GM18858 (cell line): ENCODE data around the gene MRPL2.
"Not testable (repeated sequence)": the region's sequence is repeated elsewhere in the genome, so short reads cannot be mapped to it uniquely, and the experiment has no call there.

Experiments
- ATAC-seq: cut with Tn5 transposase; IDR thresholded peaks from one replicate; pipeline ENCODE4 v1.9.1; 2021; ENCODE audit not compliant: unreplicated experiment

MRPL2 gene

DNA sequence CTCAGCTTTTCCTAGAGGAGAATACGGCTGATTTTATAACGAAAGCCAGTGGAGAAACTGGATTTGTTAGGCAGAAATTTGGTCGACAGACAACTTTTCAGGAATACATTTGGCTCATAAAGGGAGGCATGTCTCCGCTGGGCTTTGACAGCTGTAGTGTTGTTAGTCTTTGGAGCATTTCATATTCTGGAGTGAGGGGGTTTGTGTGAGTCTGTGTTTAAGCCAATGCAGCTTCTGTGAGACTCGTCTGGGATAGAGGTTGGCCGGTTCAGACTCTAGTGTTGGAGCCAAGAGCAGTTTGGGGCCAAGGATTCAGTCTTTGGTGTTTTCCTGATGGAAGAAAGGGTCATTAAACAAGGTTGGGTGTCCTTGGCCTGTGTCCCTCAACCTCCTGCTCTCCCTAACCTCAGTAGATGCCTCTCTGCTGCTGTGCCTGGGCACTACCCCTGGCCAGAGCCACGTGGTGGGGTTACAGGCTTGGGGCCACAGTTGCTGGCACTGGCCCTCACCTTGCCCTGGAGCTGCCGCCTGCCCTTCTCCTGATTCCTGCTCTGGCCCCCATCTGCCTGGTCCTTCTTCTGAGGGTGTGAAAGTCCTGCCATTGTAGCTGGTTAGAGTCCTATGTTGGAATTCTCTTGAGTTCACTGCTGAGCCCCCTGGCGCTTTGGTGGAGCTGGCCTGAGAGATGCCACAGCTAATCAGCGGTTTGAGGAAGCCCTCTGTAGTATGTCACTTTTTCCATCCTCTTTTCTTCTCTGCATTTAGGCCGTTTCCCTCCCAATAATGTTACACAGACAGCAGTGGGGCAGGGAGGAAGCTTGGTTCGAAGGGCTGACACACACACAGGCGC is 23.8 kb upstream of the MRPL2 start:
- ATAC-seq, result no peak

DNA sequence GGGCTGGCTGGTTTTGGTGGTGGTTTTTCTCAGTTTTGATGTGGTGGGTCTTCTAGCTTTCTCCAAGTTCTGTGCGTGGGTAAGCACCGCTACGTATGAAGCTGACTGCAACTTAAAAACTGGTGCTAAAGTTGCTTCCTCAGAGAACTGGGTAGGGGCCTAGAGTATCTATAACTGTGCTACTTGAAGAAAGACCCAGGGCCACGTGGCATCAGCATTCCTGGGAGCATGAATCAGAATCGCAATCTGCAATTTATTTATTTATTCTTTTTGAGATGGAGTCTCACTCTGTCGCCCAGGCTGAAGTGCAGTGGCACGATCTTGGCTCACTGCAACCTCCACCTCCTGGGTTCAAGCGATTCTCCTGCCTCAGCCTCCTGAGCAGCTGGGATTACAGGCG is 22.7 kb upstream of the MRPL2 start:
- ATAC-seq, result not testable (repeated sequence)

DNA sequence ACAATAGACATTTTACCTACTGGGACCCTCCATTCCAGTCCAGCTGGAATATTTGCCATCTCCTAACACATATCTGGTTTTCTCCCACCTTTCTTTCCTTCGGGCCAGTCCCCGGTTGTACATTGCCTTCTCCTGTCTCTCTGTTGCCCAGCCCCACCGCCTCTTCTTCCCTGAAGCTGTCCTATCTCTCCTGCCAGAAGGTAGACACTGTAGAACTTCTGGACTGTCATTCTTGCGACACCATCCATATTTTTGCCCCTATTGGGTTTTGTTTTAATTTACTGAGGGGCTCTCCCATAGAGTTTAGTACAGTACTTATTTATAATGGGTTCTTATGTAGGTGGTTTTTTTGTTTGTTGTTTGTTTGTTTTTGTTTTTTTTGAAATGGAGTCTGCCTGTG is 21.8 kb upstream of the MRPL2 start:
- no peak for ATAC-seq

DNA sequence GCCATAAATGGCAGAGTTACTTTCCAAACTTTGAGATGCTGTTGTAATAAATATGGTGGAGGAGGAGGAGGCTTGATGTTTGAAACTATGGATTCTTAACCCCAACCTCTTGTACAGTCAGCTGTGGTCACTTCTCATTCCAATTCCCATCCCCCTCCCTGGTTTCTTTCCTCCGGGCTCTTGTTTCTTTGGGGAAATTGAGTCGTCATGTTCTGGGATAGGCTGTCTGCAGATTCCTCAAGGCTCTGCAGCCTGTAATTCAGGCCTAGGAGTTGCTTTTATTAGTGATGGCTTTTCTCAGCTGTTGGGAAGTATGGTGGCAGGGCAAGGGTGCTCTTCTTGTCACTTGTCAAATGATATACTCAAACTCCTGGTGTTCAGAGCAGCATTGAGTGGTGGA is 19.5 kb upstream of the MRPL2 start:
- ATAC-seq, result no peak

DNA sequence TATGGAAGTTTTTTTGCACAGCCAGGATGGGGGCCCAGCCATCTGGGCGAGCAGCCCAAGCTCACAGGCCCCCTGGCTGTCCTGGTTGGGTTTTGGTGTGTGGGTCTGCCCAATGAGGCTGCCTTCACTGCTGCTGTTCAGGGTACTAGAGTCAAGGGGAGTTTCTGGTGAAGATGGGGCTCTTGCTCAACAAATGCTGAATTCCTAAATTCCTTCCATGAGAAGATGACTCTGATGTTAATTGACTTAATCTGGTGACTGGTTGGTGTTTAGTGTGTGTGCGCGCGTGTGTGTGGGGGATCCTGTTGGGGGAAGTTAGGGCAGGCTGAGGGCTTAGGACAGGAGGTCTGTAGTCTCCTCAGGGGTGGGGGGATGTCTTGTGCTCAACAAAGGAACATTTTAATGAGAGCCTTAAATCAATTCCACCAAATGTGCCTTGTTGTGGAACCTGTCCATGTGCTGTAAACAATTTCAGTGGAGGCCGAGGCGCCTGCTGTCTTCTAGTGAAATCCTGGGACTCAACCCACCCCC is 18.8 kb upstream of the MRPL2 start:
- ATAC-seq, result no peak

DNA sequence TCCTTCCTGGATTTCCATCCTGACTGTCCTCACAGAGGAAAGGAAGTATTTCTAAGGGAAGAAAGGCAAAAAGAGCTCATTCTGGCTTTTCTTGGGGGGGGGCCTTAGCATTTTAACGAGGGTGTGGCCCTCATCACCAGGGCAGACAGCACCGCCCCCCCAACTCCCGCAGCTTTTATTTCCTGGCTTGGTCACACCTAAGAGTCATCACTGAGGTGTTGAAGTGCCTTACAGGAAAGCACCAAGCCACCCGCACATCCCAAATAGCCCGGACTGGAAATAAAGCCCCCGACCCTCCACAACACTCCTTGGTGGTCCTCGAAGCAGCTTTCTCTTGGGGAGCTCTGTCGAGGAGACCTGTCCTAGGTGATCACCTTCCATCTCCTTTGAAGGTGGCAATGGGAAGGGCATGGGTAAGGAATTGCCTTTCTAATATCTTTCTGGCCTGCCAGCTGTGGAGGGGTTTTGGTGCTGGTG is 18.1 kb upstream of the MRPL2 start:
- no peak for ATAC-seq

DNA sequence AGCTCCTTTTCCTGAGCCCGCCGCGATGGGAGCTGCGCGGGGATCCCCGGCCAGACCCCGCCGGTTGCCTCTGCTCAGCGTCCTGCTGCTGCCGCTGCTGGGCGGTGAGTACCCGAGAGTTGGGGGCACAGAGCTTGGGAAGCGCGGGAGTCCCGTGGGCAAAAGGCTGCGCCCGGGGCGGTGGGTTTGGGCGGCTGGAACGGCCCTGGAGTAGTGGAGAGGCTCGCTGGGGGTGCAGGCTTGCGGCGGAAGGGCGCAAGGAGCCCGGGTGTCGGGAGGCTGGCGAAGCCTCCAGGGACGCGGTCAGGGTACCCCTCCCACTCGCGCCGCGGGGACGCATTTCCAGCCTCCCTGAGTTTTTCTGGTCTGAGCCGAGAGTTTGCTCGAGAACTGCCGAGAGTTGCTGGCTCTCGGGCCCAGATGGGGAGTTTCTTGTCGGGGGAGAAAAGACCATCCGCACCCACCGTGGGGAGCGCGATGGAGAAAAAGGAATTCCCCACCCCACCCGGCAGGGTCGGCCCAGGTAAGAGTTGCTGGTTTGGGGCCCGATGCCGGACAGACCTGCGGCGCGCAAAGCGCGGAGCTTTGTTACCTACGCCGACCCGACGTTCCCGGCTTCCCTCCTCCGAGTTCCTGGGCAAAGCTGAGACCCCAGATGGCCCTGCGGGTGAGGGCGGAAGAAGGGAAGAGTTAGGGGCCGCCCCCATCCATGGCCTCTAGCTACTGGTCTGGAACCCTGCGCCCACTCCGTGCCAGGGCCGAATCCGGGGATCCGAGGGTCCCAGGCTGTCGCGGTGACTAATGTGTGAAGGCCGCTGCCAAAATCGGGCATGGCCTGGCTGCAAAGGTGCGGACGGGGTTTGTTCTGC is 17.5 kb upstream of the MRPL2 start:
- ATAC-seq, result no peak

DNA sequence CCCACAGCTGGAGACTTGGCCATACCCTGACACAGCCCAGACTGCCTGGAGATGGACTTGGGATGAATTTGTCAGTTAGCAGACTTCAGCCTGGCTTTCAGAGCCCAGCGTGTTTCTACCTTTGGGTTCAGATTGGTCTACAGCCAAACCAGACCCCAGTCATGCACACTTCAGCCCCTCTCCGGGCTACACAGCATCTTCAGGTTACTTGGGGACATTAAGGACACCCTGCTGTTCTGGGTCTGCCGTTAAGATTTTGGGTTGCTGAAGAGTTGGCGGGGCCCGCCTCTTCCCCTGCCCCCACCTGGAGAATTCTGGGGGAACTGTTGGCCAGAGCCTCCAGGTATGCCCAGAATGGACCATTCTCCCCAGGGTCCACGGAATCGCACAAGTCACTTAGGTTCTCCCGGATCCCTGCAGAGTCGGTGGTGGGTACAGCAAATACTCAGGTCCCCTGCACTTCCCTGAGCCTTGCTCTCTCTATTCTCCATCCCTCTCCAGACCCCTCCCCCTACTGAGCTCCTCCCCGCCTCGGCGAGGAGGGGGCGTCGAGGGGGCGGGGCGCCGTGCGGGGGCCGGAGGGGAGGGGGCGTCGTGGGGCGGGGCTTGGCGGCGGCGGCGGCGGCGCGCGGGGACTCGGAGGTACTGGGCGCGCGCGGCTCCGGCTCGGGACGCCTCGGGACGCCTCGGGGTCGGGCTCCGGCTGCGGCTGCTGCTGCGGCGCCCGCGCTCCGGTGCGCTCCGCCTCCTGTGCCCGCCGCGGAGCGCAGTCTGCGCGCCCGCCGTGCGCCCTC is 16.6 kb upstream of the MRPL2 start, which contains the start of gene PTK7:
PTK7 (plus strand) TSS at position 645 of the 794 bp plus-strand sequence. CDS start 175 bp downstream, outside the sequence.
- no peak for ATAC-seq

DNA sequence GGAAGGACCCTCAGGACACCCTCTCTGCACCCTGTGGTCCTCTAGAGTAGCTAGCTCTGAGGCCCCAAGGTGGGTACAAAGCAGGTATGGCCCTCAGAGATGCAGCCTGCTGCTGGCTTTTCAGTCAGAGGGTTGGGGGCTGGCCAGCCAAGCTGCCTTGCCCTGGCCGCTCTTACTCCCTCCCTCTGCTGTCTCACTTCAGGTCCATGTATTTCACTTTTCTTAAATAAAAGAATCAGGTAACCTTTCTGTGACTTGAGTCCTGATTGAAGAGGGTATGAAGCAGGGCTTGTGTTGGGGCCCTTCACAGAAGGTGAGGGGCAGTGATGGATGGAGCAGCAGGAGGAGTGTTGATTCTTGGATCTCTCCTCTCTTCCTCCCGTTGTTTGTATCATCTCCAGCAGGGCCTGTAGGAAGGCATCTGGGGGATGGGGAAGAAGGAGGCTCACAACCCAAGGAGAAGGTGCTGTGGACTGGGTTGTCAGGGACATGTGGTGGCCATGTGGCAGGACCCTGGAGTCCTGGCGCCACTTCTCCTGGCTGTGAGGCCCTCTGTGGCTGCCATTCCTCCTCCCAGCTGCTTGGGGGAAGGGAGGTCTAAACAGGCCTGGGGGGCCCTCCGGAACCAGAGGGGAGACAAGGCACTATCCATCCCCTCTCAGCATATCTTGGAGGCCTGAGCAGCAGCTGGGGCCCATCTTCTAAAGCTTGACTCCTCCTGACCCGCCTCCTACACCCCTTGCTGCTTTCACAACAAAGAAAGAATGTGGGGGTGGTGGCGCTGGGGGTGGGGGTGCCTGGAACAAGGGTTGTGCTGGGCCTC is 15.8 kb upstream of the MRPL2 start:
- no peak for ATAC-seq

DNA sequence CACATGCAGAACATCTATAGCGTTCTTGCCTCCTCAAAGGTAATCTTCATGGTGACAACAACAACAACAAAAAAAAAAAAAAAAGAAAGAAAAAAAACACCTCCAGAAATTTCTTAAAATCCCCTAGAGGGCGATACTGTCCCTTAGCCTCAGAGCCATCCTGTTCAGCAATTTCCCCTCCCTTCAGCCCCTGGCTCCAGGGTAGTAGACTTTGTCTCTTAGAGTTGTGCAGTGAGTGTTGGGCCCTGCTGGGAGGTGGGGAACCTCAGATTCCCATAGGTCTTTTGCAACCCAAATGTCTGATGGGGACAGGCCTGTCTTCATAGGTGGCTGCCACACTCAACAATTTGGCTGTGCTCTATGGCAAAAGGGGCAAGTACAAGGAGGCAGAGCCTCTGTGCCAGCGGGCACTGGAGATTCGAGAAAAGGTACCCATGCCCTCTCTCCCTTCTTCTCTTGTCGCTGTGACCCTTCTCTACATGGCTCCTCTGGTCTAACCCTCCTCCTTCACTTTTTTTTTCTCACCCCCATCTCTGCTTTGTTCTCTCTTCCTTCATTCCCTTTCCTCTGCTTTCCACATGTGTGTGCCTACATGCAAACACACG is 10.9 kb upstream of the MRPL2 start:
- no peak for ATAC-seq

DNA sequence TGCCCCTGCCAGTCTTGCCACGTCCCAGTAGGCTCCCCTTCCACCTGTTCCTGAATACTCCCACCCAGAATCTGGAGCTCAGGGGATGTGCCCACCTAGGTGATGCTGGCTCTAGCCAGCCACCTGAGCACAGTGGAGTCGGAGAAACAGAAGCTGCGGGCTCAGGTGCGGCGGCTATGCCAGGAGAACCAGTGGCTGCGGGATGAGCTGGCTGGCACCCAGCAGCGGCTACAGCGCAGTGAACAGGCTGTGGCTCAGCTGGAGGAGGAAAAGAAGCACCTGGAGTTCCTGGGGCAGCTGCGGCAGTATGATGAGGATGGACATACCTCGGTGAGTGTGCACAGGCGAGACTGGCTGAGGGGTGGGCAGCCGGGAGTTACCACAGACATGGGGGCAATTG is 3.6 kb upstream of the MRPL2 start:
- no peak for ATAC-seq

DNA sequence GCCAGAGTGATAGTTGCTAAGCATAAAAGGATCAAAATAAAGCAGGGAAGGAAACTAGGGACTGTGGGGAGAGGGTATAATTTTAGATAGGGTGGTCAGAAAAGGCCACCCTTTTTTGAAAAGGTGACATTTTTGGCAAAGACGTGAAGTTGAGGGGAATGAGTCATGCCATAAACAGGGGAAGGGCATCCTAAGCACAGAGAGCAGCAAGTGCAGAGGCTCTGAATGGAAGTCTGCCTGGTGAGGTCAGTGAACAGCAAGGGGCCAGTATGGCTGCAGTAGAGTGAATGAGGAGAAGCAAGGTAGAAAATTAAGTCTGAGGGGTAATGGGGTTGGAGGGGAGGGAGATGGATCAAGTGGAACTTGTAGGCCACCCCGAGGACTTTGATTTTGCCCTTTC is 2.6 kb upstream of the MRPL2 start:
- ATAC-seq, result no peak

DNA sequence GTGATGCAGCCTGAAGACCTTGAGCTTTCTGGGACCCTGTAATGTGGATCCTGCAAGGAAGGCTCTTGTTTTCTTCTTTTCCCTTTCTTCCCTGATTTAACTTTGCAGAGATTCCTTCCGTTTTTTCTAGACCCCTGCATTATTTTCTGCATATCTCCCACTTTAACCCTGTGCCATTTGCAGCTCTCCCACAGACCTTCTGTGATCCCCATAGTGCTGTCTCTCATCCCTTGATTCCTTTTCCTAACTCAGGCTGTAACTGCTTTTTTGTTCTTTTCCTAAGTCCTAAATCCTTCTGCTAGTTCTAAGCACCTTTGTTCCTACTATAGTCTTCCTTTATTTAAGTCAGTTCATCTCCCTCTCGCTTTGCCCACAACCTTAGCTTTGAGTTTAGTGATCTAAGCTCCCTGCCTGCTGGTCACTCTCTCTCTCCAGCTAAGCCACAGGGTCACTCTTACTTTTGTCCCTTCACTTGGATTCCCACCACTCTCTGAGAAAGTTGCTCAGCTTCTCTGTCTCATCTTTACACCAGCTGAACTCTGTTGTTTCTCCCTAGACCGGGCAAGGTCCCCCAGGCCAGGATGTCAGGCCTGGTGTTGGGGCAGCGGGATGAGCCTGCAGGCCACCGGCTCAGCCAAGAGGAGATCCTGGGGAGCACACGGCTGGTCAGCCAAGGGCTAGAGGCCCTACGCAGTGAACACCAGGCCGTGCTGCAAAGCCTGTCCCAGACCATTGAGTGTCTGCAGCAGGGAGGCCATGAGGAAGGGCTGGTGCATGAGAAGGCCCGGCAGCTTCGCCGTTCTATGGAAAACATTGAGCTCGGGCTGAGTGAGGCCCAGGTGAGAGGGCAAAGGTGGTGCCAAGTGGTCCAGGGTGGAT is 1.8 kb upstream of the MRPL2 start:
- ATAC-seq, result no peak

DNA sequence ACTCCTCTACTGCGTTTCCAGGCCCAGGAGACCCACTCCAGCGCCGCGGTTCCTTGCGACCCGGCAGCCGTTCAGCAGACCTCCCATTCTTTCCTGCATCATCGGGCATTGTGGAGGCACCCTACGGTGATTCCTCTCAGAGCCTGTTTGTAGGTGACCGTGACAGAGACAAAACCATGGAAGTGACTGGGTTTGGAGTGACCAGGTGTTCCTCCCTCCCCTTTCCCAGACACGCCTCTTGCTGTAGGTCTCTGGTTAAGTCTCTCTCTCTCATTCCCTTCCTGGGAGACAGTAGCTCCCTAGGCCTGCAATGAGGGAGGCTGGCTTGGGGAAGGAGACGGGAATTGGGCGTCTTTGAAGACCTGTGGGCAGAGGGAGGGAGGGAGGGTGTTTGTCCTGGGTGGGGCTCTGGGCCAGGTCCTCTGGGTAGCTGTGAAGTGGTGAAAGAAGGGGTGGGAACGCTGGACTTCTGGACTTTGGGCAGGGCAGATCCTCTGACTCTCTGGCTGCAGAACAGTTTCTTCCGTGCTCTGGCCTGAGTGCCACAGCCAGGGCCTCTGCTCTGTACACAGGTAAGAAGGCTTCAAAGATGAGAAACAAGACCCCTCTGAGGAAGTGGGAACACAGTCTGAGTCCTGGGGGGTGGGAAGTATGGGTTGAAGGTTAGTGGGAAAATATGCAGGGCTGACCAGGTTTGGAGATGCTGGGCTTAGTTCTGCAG is 960 bp upstream of the MRPL2 start:
- no peak for ATAC-seq

DNA sequence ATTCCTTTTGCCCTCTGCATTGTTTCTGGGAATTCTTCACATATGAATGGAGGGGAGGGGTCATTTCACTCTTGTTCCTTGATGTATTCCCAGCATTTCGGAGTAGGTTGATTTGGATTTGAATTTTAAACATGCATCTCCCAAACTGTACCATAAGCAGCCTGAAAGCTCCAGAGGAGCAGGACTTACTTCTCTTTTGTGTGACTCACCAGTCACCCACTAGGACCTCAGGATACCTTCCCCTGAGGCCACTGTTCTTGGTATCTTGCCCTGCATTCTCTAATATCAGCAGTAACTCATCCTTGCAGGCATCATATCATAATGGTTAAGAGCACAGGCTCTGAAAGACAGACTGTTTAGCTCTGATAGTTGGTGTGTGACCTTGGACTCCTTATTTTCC is 703 bp downstream of the MRPL2 start:
- no peak for ATAC-seq

DNA sequence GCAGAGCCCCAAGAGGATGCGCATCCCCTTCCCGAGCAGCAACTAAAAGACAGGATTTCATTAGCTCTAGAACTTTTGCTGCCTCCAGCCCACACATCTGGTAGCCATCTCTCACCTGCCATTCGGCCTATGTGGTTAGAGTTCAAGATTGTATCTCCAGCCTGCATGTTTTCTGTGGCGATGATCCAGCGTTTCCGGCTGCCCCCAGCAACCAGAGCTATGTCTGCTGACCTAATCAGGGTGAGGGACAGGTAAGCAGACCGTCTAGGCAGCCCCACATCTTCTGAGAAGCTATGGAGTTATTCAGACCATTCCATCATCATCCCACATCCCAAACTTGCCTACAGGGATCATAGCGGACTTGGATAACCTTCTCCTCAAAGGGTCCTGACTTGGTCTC is 3.3 kb downstream of the MRPL2 start:
- ATAC-seq, result no peak

DNA sequence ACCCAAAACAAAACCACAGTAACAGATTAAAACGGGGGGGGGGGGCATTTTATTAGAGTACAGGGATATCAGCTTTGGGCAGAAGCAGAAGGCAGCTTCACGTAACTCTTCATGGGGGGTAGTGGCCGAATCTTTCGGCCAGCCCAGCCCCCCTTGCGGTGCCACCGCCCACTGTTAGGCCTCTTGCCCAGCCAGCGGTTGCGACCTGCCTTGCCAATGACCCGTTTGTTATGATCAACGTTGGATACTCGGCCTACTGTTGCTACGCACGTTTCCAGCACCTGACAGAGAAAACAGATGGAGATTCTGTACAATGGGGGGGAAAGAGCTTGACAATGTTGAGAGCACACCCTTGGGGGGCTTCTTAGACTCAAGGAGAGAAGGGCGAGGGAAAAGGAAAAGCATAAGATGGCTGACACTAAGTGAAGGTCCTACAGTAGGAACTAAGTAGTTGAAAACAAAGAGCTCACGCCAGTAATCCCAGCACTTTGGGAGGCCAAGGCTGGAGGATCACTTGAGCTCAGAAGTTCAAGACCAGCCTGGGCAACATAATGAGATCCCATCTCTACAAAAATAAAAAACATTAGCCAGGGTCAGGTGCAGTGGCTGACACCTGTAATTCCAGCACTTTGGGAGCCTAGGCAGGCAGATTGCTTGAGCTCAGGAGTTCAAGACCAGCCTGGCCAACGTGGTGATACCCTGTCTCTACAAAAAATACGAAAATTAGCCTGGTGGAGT is 4.9 kb downstream of the MRPL2 start:
- no peak for ATAC-seq
